Measurements from ENCODE around the gene HES5.

HES5 gene

DNA sequence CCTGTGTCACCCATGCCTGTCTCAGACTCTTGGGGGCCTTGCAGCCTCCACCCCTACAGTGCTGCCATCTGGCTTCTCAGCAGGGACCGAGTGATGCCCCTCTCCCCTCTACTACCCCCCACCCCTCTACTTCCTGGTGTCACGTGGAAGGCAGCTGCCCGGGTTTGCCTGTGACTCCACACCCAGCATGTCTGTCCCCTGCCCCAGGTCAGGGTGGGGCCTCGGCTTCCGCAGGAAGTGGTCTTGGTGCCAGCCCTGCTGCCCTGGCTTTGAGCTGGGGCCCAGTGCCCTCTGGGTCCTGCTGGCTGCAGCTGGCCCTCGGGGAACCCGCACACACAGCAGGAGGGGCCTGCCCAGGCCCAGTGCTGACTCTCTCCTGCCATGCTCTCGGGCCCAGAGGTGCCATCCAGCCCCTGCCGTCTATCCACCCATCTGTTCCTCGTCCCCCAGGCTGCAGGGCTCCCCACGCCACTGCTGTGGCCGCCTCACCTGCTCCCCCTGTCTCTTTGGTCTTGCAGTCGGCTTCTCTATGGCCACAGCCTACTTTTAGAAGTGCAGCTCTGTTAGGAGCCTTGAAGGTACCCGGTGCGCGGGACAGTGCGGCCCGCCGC is 30.0 kb downstream of the HES5 start:
- DNase-seq (ENCODE audit: low read depth), result no peak

DNA sequence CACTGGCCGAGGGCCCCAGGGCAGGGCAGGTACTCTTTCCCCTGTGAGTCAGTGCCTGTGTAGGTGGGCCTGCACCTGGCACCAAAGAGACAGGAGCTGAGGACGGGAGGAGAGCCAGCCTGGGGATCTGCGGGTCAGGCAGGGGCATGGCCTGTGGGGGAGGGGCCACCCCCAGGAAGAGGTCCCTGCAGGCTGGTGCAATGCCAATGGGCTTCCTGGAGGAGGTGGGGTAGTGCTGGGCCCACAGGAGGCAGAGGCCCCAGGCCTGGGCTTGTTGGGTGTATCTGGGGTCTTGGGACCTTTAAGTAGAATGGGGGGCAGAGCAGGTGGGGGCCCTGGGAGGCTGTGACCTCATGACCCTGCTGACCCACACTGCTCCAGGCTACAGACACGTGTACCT is 30.8 kb downstream of the HES5 start:
- no peak for DNase-seq (ENCODE audit: low read depth)

GRCh38 chr1:2498648-2499047 is 31.4 kb downstream of the HES5 start:
- no peak for DNase-seq (ENCODE audit: low read depth)

DNA sequence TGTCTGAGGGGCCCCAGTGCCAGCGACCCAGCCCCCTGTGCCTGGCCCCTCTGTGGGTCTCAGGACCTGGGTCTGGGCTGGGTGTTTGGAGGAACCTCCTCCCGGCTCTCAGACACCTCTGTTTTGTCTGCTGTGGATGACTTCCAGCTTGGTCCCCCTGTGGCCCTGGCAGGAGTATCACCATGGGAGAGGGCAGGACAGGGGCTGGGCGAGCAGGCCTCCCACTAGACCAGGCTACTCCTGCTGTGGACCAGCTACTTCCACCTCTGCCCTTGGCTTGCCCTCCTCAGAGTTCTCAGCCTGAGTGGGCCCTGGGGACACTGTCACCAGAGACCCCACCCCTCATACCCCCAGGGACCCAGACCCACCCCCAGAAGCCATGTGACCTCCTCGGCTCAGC is 32.2 kb downstream of the HES5 start:
- DNase-seq (ENCODE audit: low read depth), result no peak

- no peak for DNase-seq (ENCODE audit: low read depth)
These were observed 33.3 kb downstream of the HES5 start for GRCh38 chr1:2496746-2497145.

DNA sequence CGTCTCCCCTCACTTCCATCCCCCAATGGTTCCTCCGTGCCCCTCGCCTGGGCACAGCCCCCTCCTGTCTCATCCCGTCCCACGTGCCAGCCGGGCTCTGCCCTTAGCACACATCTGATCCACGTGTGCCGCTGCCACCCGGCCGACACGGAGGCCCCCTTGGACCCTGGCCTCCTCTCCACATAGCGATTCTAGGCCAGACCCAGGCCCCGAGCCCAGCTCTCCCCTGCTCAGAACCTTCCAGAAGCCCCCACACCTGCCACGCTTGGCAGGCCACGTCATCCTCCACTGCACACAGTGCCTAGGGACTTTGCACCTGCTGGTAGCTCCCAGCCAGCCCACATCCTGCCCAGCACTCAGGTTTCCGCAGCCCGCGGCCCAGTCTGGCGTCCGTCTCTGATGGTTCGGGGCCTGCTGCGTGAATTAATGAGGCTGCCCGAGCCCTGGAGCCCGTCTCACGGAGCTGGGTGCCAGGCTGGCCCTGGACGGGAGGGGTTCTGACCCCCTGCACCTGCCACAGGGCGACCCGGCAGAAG is 33.9 kb downstream of the HES5 start:
- DNase-seq (ENCODE audit: low read depth), result no peak

- no peak for DNase-seq (ENCODE audit: low read depth)
These were observed 34.5 kb downstream of the HES5 start for GRCh38 chr1:2495546-2495945.

GRCh38 chr1:2495026-2495425 is 35.0 kb downstream of the HES5 start:
- no peak for DNase-seq (ENCODE audit: low read depth)

GRCh38 chr1:2494323-2494693 is 35.8 kb downstream of the HES5 start:
- DNase-seq (ENCODE audit: low read depth), result no peak

DNA sequence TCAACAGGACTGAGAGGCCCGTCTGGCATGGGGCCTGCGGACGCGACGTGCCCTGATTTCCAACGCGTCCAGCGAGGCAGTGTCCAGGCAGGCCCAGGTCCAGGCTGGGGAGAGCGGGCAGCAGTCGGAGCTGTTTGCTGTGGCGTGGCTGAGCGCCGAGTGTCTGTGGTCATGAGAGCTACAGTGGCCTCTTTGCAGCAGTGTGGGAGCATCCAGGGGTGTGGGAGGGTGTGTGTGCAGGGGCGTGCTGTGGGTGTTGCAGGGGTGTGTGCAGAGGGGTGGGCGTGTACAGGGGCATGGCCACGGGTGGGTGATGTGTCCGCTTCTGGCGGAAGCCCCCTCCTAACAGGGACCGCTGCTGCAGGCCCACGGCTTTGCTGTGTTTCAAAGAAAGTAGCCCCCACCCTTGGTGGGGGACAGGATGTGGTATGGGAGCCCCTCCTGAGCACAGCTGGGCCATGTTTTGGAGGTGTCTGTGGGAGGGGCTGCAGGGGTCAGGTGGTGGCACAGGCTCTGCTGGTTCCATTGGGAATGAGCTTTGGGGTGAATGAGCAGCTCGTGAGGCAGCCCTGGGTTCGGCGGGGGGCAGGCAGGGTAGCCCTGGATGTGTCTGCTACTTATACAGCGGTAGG is 36.3 kb downstream of the HES5 start:
- DNase-seq (ENCODE audit: low read depth), result no peak

GRCh38 chr1:2493218-2493617 is 36.8 kb downstream of the HES5 start:
- no peak for DNase-seq (ENCODE audit: low read depth)

- no peak for DNase-seq (ENCODE audit: low read depth)
These were observed 38.0 kb downstream of the HES5 start for GRCh38 chr1:2492091-2492490.

- no peak for DNase-seq (ENCODE audit: low read depth)
These were observed 40.4 kb downstream of the HES5 start for GRCh38 chr1:2489615-2490014.

DNA sequence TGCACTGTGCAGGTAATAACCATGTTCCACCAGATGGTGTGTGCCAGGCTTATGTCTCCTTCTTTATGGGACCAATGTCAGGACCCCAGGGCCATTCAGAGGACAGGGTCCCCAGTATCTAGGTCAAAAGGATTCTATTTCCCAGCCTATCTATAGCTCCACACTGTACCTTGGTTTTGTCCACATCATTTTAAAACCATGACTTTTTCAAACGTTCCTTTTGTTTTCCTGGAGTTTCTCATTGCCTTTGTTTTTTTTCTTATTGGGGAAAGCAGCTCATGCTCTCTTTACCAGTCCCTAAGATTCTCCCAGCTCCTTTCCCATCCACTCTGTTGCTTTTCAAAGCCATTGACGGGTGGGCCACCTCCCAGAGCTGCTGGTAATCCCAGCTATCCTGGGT is 41.4 kb downstream of the HES5 start:
- no peak for DNase-seq (ENCODE audit: low read depth)

DNA sequence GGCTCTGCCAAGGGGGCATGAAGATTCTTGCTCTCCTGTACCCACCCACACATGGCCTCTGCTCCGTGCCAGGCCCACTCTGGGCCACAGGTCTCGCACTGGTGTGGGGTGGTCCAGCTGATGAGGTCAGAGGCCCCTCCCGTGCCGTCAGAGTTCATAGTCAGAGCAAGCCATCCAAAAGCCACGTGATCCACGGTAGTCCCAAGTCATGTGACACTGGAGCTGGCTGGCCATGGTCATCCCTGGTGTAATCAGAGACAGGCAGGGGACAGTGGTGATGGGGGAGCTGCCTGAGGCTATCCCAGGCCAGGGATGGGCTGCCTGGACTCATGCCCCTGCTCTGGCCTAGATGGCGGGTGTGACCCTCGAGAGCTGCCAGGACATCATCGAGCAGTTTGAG is 43.5 kb downstream of the HES5 start:
- no peak for DNase-seq (ENCODE audit: low read depth)

GRCh38 chr1:2486041-2486440 is 44.0 kb downstream of the HES5 start:
- DNase-seq (ENCODE audit: low read depth), result no peak

DNA sequence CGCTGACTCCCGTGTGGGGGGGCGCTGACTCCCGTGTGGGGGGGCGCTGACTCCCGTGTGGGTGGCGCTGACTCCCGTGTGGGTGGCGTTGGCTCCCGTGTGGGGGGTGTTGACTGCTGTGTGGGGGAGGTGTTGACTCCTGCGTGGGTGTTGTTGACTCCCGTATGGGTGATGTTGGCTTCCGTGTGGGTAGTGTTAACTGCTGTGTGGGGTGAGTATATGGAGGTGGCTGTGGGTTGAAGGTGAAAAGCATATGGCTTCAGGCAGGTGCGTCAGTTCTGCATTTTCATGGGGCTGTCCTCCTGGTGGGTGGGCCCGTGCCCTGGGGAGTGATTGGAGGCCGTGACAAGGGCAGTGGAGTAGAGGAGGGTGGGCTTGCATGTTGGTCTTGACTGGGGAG is 46.1 kb downstream of the HES5 start:
- DNase-seq (ENCODE audit: low read depth), result no peak

GRCh38 chr1:2483026-2483425 is 47.0 kb downstream of the HES5 start:
- DNase-seq (ENCODE audit: low read depth), result no peak

GRCh38 chr1:2482588-2482987 is 47.5 kb downstream of the HES5 start:
- no peak for DNase-seq (ENCODE audit: low read depth)

DNA sequence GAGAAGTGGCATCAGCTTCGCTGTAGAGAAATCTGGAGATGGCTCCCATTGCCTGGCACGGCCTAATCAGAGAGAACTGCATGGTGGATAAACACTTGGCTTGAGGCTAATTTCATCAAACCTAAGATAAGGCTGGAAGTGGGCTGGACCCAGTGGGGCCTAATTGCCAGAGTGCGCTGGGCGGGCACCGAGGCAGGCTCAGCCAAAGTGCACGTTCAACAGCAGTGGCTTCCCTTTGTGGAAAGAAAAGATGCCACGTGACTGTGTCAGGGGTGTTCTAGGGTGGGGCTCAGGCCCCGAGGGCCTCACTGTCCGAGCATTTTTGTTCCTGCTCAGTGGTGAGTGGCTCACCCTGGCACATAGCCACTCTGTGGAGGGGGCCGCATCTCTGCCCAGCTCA is 48.2 kb downstream of the HES5 start:
- no peak for DNase-seq (ENCODE audit: low read depth)

- no peak for DNase-seq (ENCODE audit: low read depth)
These were observed 49.1 kb downstream of the HES5 start for GRCh38 chr1:2480986-2481364.

DNA sequence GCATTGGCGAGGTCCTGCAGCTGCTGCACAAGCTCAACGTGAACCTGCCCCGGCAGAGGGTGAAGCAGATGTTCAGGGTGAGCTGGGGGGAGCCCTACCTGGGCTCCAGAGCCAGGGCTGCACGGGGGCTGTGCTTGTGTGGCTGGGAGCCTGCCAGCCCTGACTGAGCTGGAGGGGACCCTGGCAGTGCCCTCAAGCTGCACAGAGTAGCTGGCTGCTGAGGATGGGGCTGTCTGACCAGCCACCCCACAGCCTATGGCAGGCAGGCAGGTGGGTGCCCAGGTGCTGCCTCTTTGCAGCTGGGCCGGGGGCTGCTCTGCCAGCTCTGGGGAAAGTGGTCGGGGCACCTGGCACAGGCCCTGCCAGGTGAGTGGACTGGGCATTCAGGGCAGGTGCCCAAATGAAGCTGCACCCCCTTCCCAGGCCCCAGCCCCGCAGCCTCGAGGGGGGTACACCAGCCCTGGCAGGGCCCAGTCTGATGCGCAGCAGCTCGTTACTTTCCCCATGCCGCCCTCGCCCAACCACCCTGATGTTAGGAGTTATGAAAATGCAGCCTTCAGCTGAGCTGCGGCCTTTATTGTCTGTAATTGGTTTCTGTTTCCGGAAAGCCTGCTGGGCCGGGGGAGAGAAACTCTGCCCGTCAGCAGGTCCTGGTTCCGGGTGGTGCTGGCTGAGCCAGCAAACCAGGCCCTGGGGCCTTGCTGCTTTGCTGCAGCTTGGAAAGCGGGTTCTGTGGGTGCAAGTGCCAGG is 49.7 kb downstream of the HES5 start:
- DNase-seq (ENCODE audit: low read depth), result no peak

- DNase-seq (ENCODE audit: low read depth), result no peak
These were observed 50.4 kb downstream of the HES5 start for GRCh38 chr1:2479618-2480017.

DNA sequence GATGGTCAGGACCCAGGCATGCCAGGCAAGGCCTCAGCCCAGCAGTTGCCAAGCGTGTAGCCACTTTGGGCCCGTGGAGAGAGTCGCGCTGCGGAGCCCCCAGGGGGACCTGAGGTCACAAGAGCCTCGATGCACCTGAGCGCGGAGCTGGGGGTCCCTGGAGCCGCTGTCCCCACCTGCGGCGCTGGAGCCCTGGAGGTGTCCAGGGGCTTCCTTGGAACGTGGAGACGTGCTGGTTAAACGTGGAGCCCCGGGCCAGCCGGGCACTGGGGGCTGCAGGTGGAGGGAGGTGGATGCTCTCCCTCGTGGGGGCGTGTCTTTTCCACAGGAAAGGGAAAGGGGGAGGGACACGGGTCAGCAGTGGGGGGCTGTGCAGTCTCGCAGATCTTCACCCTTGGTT is 50.9 kb downstream of the HES5 start:
- DNase-seq (ENCODE audit: low read depth), result no peak
